DOHH2 (cell line): ENCODE measurements around the gene LTB.

Experiments
- H3F3A ChIP-seq: fragments of 200-600 bp; sonication (generic), shearing (Covaris generic); 2 replicates; pipeline ENCODE4 v1.6.0; 2016; ENCODE audit warnings: antibody characterized with exemption, mild to moderate bottlenecking; ENCODE audit not compliant: control insufficient read depth, insufficient read depth
- H3K27ac ChIP-seq: fragments of 200-600 bp; sonication (generic); 2 replicates; pipeline ENCODE4 v1.5.1; 2014; ENCODE audit warnings: low read depth, mild to moderate bottlenecking, low read length, moderate library complexity
- H3K27me3 ChIP-seq: fragments of 200-600 bp; sonication (generic); 2 replicates; pipeline ENCODE4 v1.6.1; 2014; ENCODE audit warnings: mild to moderate bottlenecking, low read length, mixed read lengths; ENCODE audit not compliant: control insufficient read depth
- H3K36me3 ChIP-seq: fragments of 200-600 bp; sonication (generic); 2 replicates; pipeline ENCODE4 v1.6.1; 2014; ENCODE audit warnings: mild to moderate bottlenecking, low read length, moderate library complexity, mixed read lengths; ENCODE audit not compliant: control insufficient read depth
- H3K4me1 ChIP-seq: fragments of 200-600 bp; sonication (generic); 2 replicates; pipeline ENCODE4 v1.6.1; 2014; ENCODE audit warnings: mild to moderate bottlenecking, low read length, mixed read lengths; ENCODE audit not compliant: control insufficient read depth
- H3K4me2 ChIP-seq: fragments of 200-600 bp; sonication (generic); 2 replicates; pipeline ENCODE4 v1.6.0; 2014; ENCODE audit warnings: mild to moderate bottlenecking, low read length, moderate library complexity
- H3K4me3 ChIP-seq: fragments of 200-600 bp; sonication (generic); 2 replicates; pipeline ENCODE4 v1.5.1; 2014; ENCODE audit warnings: mild to moderate bottlenecking, low read length, mixed read lengths
- H3K79me2 ChIP-seq: fragments of 200-600 bp; sonication (generic); 2 replicates; pipeline ENCODE4 v1.6.1; 2014; ENCODE audit warnings: mild to moderate bottlenecking, low read length, mixed read lengths; ENCODE audit not compliant: control insufficient read depth
- H3K9me2 ChIP-seq: fragments of 200-600 bp; sonication (generic); replicated peaks from 2 replicates; pipeline ENCODE4 v1.6.1; 2014; ENCODE audit warnings: mild to moderate bottlenecking, low read length, mixed read lengths; ENCODE audit not compliant: control insufficient read depth
- H3K9me3 ChIP-seq: fragments of 200-600 bp; sonication (generic); 2 replicates; pipeline ENCODE4 v1.6.1; 2014; ENCODE audit warnings: antibody characterized with exemption, low read length, mixed read lengths; ENCODE audit not compliant: control insufficient read depth, insufficient read depth
- H4K20me1 ChIP-seq: fragments of 200-600 bp; sonication (generic); 2 replicates; pipeline ENCODE4 v1.6.0; 2014; ENCODE audit warnings: low read depth, mild to moderate bottlenecking, antibody characterized with exemption, low read length, moderate library complexity; ENCODE audit not compliant: control insufficient read depth, insufficient read depth
- EZH2phosphoT487 ChIP-seq: fragments of 200-600 bp; sonication (generic); IDR thresholded peaks from 2 replicates; pipeline ENCODE4 v1.6.1; 2017; ENCODE audit warnings: borderline replicate concordance, mild to moderate bottlenecking, antibody characterized with exemption, low read length, moderate library complexity, mixed read lengths
- TF ChIP-seq, protein P1 (sequence below): fragments of 200-600 bp; sonication (generic); IDR thresholded peaks from one replicate; pipeline ENCODE4 v1.5.1; 2014; ENCODE audit warnings: antibody characterized with exemption, mild to moderate bottlenecking, low read depth, low read length; ENCODE audit not compliant: poor library complexity, severe bottlenecking

Gene LTB

GRCh38 chr6:31621991-31622390 is 39.8 kb upstream of the LTB start:
- TF ChIP-seq, protein P1, sequence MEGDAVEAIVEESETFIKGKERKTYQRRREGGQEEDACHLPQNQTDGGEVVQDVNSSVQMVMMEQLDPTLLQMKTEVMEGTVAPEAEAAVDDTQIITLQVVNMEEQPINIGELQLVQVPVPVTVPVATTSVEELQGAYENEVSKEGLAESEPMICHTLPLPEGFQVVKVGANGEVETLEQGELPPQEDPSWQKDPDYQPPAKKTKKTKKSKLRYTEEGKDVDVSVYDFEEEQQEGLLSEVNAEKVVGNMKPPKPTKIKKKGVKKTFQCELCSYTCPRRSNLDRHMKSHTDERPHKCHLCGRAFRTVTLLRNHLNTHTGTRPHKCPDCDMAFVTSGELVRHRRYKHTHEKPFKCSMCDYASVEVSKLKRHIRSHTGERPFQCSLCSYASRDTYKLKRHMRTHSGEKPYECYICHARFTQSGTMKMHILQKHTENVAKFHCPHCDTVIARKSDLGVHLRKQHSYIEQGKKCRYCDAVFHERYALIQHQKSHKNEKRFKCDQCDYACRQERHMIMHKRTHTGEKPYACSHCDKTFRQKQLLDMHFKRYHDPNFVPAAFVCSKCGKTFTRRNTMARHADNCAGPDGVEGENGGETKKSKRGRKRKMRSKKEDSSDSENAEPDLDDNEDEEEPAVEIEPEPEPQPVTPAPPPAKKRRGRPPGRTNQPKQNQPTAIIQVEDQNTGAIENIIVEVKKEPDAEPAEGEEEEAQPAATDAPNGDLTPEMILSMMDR = no peak
- no peak for TF ChIP-seq EZH2phosphoT487
- peaks cover 11% of the 10 kb centered on the region for H3F3A ChIP-seq
- H3K9me3 ChIP-seq = no peaks in the 10 kb centered on the region
- H3K79me2 ChIP-seq = peaks cover 58% of the 10 kb centered on the region
- H4K20me1 ChIP-seq = peaks cover 14% of the 10 kb centered on the region
- H3K4me2 ChIP-seq = peak overlapping the region; percentile 90
- no peaks in the 10 kb centered on the region for H3K9me2 ChIP-seq
- no peaks in the 10 kb centered on the region for H3K27me3 ChIP-seq
- peak overlapping the region; percentile 93 for H3K4me3 ChIP-seq
- peaks cover 22% of the 10 kb centered on the region for H3K4me1 ChIP-seq
- peak overlapping the region; percentile 78; the same call in 1 of the 2 replicates for H3K27ac ChIP-seq
- H3K36me3 ChIP-seq = peaks cover 63% of the 10 kb centered on the region

DNA sequence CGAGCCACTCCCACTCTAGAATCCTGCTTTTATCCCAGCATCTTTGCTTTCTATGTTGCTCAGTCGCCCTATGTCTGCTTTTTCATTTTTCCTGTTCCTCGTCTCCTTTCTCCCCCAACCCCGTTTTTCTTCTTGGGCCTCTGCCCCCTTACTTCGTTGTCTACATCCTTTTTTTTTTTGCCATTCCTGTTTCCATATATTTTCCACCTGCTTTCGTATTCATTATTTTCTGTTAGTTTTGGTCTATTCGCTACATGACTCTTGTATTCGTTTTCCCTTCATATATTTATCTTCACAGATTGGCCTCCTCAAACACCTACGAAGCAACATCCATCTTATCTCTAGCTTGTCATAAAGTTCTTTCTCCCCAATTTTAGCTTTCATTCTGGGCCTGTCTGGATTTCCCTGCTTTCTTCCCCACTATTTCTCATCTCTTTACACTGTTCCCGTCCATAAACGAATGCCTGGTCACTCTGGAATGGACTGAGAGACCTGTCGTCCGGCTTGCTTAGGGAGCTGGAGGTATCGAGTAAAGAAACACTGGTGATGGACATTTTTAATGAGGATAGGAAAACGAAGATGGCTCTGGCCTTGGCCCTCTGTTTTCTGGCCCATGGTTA is 39.2 kb upstream of the LTB start:
- H3K27ac ChIP-seq = peak overlapping the region; percentile 78
- peak overlapping the region; percentile 93 for H3K4me3 ChIP-seq
- TF ChIP-seq, protein P1 = no peak
- no peak for TF ChIP-seq EZH2phosphoT487
- H4K20me1 ChIP-seq = peaks cover 14% of the 10 kb centered on the region
- peaks cover 12% of the 10 kb centered on the region for H3F3A ChIP-seq
- peaks cover 28% of the 10 kb centered on the region for H3K4me1 ChIP-seq
- H3K27me3 ChIP-seq = no peaks in the 10 kb centered on the region
- no peaks in the 10 kb centered on the region for H3K9me2 ChIP-seq
- H3K79me2 ChIP-seq = peaks cover 58% of the 10 kb centered on the region
- H3K4me2 ChIP-seq = peak overlapping the region; percentile 90
- H3K36me3 ChIP-seq = peaks cover 58% of the 10 kb centered on the region
- H3K9me3 ChIP-seq = no peaks in the 10 kb centered on the region

DNA sequence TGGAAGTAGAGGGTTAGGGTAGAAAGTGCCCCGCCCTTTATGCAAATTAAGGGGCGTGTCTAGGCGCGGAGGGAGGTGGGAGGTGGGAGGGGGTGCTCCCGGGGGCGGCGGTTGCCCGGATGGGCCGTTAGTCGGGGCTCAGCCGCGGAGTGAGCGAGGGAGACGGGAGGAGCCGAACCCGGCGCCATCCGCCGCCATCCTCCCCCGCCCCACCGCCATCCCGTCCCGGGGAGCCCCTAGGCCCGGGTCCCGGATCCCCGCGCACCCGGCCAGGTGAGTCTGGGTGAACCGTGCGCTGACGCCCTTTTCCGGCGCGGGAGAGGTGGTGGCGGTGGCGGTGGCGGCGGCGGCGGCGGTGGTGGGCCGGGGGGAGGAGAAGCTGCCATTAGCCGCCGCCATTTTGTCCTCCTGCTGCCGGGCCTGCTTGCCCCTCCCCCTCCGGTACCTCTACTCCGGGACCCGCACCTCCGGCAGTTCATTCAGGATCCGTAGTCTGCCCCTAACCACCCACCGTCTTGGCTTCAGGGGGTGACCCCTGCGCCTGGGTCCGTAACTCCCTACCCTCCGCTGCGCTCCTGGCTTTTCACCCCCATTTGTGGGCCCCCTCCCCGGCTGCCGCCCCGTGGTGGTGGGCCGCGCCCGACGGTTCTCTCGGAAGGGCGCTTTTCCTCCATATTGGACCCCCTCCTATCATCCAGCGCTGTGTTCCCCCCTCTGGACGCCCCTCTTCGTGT is 38.5 kb upstream of the LTB start, which contains the start of gene PRRC2A:
TSS of gene PRRC2A (plus strand) at position 130 of the 734 bp plus-strand sequence. CDS start 2,075 bp downstream, outside the sequence.
- Histone ChIP-seq H3K9me3 (no peaks in the 10 kb centered on the region), H3K9me2 (no peaks in the 10 kb centered on the region), H3K79me2 (peaks cover 59% of the 10 kb centered on the region), H3K4me1 (peaks cover 35% of the 10 kb centered on the region), H3K27ac (peak within 1 kb of the TSS; percentile 99), H3K4me3 (peak within 1 kb of the TSS; percentile 93), H3K27me3 (no peaks in the 10 kb centered on the region), H3K4me2 (peak within 1 kb of the TSS; percentile 93), H4K20me1 (peaks cover 14% of the 10 kb centered on the region), H3F3A (peaks cover 12% of the 10 kb centered on the region), H3K36me3 (peaks cover 51% of the 10 kb centered on the region)
- TF ChIP-seq, protein P1 = no peak
- TF ChIP-seq EZH2phosphoT487 = no peak
